Inflammatory macrophage treated with lipopolysaccharide for 4 hours (primary cell): Measurements from ENCODE around the gene C1QTNF3.

Source experiments
- DNase-seq: peaks from one replicate; pipeline ENCODE4 v3.0.0-alpha.2; 2020

Gene C1QTNF3

DNA sequence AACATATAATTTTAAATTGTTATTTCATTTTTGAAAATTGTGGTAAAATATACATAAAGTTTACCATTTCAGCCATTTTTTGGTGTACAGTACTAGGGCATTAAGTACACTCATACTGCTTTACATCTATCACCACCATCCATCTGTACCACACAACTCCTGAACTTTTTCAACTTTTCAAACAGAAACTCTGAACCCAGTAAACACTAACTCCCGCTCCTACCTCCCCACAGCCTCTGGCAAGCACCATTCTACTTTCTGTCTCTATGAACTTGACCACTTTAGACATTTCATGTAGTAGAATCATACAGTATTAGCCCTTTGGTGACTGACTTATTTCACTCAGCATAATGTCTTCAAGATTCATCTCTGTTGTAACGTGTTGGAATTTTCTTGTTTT lies 50.1 kb downstream of the C1QTNF3 start:
- no peak for DNase-seq

DNA sequence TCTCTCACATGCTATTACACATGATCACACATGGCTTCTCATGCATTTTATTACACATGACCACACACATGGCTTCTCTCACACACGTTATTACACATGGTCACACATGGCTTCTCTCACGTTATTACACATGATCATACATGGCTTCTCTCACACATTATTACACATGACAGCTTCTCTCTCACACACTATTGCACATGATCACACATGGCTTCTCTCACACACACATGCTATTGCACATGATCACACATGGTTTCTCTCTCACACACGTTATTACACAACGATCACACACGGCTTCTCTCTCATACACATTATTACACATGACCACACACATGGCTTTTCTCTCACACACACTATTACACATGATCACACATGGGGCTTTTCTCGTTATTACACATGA lies 57.6 kb downstream of the C1QTNF3 start:
- DNase-seq = no peak

GRCh38 chr5:33984671-33985124 lies 58.3 kb downstream of the C1QTNF3 start, which contains the start of gene SLC45A2:
SLC45A2 (minus strand) TSS chr5:33984693; CDS start chr5:33984583, 110 bp downstream.
- DNase-seq = no peak

DNA sequence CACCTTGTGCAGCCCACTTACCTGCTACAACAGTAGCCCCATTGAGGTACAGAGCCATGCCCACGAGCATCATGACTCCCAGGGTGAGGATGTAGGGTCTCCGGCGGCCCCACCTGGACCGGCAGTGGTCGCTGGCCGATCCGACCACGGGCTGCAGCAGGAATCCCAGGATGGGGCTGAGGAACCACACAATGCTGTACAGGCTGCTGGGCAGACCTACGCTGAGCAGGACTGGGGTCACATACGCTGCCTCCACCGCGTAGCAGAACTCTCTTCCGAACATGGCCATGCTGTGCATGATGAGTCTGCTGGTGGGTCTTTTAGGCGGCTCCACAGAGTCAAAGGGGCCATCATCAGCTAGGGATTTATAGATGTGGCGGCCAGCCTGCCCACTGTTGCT lies 58.8 kb downstream of the C1QTNF3 start:
- DNase-seq = no peak

DNA sequence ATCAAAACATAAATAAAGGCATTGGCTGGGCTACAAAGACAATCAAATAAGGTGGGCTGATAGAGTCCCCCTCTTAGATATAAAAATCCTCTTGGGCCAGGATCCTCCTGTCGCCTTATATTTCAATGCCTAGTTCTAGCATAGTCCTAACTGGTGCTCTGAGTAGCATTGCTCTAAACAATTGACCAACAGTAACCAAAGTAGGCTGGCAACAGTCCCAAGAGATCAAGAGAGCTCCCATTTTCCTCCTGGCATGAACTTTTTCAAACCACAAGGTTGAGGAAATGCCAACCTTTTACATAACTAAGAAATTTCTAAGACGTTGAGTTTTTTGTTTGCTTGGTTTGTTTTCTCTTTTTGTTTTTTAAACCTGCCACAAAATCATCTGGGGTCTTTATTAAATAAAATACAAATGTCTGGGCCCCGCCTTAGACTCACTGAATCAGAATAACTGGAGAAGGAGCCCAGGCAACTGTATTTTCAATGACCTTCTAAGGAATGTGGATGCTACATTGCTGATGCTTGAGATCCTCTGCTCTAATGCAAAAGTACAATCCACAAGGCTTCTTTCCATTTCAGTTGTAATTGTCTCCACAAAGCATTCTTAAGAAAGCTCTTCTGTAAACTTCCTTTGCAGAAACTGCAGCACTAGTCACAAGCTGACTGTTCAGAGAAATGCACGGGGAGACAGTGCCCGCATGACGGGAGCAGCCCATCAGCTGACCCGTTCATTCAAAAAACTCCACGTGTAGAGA lies 61.4 kb downstream of the C1QTNF3 start:
- no peak for DNase-seq

- no peak for DNase-seq
Observed at GRCh38 chr5:33980030-33980429, 63.0 kb downstream of the C1QTNF3 start.

DNA sequence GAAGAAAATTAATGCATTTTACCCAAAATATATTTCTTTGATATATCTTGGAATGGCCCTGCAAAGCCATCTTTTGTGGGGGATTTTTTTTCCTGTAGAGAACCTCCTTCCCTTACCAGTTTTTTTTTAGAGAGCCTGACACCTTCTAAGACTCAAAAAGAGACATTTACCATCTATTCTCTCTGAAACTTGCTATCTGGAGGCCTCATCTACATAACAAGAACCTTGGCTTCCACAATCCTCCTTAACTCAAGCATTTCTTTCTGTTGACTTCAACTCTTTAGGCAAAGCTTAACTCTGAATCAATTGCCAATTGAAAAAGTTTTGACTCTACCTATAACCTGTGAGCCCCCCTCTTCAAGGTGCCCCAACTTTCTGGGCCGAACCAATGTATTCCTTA lies 64.7 kb downstream of the C1QTNF3 start:
- DNase-seq = no peak

DNA sequence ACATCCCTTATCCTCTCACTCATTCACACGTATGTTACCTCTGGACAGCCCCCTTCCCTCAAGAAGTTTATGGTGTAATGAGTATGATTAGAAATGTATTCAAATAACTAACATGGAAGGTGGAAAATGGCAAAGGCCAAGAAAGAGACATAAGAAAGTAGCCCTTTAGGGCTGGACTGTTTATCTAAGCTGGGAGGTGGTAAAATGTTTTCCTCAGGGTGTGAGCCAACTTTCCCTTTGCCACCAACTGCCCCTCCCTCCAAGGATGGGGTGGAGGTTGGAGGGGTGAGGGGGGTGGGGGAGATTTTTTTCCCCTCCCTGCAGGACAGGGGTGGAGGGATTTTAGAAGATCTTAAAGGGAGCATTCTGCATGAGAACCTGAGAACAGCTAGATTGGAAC lies 66.7 kb downstream of the C1QTNF3 start:
- DNase-seq = no peak

- DNase-seq = no peak
Observed at GRCh38 chr5:33975852-33976251, 67.2 kb downstream of the C1QTNF3 start.

GRCh38 chr5:33973271-33973670 lies 69.7 kb downstream of the C1QTNF3 start:
- no peak for DNase-seq

- no peak for DNase-seq
Observed at GRCh38 chr5:33969572-33970452, 73.2 kb downstream of the C1QTNF3 start.

- DNase-seq = no peak
Observed at GRCh38 chr5:33968211-33969005, 74.6 kb downstream of the C1QTNF3 start.
